Measurements from ENCODE around the gene MEOX1.
"Not testable (repeated sequence)": the region's sequence is repeated elsewhere in the genome, so short reads cannot be mapped to it uniquely, and the experiment has no call there.

Gene MEOX1

GRCh38 chr17:43615330-43616028 is 46.2 kb downstream of the MEOX1 start:
- no peak for DNase-seq

- no peak for DNase-seq
These were observed 47.2 kb downstream of the MEOX1 start for GRCh38 chr17:43614561-43614960.

GRCh38 chr17:43613917-43614316 is 47.8 kb downstream of the MEOX1 start:
- no peak for DNase-seq

DNA sequence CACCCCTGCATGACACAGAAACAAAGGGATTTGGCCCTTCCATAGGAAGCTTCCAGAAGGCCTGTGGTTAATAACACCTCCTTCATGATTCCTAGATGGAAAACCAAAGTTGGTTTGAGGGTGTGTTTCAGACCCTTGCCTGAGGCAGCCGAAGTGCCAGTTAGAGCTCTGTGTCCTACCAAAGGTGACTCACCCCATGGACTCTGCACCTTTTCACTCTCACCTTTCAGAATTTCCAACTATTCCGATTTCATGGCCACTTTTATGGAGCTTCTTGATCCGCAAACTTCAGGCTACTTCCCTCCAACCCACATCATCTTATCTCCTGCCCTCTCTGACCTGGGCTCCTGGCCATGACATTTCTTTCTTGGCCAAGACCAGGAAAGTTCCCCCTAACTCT is 49.2 kb downstream of the MEOX1 start:
- no peak for DNase-seq

GRCh38 chr17:43611230-43611969 is 50.3 kb downstream of the MEOX1 start:
- DNase-seq = no peak

GRCh38 chr17:43609613-43610385 is 51.9 kb downstream of the MEOX1 start:
- DNase-seq = no peak

DNA sequence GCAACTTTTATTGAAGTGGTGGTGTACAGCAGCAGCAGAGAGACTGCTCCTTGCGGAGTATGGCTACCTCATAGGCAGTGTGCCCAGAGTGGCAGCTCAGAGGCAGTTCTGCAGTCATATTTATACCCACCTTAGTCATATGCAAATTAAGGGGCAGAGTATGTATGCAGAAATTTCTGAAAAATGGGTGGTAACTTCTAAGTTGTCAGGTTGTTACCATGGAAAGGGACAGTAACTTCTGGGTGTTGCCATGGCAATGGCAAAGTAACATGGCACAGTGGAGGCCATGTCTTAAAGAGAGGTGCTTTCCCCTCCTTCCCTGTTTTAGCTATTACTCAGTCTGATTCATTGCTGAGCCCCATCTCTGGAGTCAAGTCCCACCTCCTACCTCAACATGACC is 53.4 kb downstream of the MEOX1 start:
- DNase-seq = no peak

DNA sequence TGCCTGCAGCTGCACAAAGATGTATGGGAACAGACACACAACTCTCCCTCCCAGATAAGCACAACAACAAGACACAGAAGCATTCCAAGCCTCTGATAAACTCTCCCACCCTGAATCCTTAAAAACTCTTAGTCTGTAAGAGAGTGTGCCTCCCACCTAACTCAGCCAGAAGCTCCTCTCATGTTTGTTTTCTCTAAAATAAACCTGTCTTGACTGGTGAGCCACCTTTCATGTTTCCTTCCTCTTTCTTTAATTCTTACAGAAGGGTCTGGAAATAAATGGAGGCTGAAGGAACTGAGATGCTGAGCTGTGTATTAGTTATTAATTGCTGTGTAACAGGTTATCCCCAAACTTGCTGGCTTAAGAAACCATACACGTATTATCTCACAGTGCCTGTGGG is 57.2 kb downstream of the MEOX1 start:
- DNase-seq = no peak

GRCh38 chr17:43603321-43603720 is 58.4 kb downstream of the MEOX1 start:
- no peak for DNase-seq

GRCh38 chr17:43602556-43602955 is 59.2 kb downstream of the MEOX1 start:
- DNase-seq = not testable (repeated sequence)

- no peak for DNase-seq
These were observed 60.3 kb downstream of the MEOX1 start for GRCh38 chr17:43601280-43602039.

DNA sequence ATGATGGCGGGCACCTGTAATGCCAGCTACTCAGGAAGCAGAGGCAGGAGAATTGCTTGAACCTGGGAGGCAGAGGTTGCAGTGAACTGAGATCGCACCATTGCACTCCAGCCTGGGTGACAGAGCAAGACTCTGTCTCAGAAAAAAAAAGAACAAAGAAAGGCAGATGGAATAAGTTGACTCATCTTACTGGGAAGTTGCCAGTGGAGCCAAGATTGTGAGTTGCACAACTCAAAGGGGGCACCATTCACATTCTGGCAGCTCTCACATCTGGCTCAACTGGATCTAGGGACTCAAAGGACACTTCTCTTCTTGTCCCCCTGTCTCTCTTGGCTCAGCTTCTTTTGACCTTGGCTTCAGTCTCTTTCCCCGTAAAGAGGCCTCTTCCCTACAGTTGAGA is 61.9 kb downstream of the MEOX1 start:
- DNase-seq = no peak

DNA sequence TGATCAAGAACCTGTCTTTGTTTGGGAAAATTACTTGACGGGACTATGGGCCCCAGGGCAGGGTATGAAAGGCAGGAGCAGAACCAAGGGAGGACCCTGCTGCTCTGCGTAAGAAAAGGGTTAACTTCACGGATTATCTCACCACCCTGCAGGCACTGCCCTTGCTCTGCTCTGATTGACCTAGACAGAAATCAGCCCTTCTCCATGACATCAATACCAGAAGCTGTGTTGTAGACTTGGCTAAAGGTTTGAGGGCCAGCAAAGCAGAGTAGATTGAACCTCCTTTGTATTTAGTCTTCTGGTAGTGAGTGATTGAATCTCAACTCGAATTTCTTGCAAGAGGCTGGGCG is 62.7 kb downstream of the MEOX1 start:
- DNase-seq = no peak

DNA sequence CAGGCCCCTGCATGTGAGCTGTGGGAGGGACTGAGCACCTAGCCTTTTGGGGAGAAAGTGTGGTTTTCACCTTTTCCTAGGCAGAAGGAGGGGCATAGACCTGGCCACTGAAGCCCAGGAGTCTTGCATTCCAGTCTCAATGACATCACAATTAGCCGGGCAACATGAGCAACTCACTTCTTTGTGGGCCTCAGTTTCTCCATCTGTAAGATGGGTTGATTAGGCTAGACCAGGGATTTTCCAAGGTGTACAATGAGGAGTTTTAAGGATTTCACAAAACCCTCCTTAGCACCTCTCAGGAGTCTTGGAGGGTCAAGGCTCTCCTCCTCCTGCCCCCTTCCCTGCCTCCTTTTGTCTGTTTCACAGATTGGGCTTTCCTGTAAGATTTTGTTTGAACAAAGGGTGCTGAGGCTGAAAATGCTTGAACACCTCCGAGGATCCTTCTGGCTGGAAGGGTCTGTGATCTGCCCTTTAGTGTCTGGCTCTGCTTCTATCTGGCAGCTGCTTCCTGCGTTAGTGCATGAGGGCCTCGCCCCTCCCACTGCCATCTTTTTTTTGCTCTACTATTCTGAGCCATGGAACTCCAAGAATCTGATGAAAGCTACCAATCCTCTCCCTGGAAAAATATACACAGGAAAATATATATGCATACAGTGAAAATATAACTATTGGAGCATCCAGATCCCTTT is 63.2 kb downstream of the MEOX1 start:
- no peak for DNase-seq

- DNase-seq = no peak
These were observed 63.9 kb downstream of the MEOX1 start for GRCh38 chr17:43597624-43598356.

- no peak for DNase-seq
These were observed 66.3 kb downstream of the MEOX1 start for GRCh38 chr17:43595466-43595865.

DNA sequence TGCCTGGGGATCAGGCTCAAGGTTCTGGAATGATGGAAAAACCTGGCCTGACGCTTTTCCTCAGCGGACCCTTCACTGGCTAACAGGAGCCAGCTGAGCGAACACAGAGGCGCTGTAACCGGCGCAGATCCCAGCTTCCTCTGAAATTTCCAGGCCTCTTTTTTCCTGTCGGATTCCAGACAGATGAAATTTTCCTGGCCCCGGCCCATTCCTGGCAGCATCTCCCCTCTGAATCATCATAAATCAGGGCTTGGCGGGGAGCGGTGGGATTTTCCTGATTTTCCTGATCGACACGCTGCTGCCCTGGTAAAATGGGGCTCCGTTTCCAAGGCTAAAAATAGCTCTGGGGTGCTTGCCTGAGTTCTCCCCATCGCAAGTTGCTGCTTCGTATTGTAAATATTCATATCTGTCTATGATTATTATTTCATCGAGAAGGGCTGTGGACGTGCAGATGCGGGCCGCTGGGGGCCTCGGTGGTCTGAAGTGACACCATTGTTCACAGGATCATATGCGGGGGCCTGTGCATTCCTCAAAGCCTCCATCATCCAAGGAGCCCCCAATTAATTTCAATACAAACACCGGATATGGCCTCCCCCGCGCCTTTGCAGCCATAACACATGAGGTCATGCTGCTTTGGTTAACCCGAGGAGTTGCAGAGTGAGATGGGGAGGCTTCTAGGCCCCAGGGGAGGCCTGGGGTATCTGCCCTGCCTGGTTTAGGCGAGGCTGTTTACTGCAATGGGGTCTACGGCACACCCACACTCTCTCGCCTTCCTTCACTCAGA is 69.8 kb downstream of the MEOX1 start:
- no peak for DNase-seq

GRCh38 chr17:43591001-43591400 is 70.7 kb downstream of the MEOX1 start:
- no peak for DNase-seq

All from NCI-H2081 treated with DMSO at 0.1 percent for 48 hours (cell line).